Measurements from ENCODE around the gene SLC3A2.
"Not testable (repeated sequence)": the region's sequence is repeated elsewhere in the genome, so short reads cannot be mapped to it uniquely, and the experiment has no call there.

The SLC3A2 gene

GRCh38 chr11:62880803-62881578 lies at the start of gene SLC3A2:
Gene SLC3A2 (plus strand): TSS chr11:62880896. CDS start chr11:62881024, 128 bp downstream.
- DNase-seq, result peak; percentile 82 to 90 (median 86)

DNA sequence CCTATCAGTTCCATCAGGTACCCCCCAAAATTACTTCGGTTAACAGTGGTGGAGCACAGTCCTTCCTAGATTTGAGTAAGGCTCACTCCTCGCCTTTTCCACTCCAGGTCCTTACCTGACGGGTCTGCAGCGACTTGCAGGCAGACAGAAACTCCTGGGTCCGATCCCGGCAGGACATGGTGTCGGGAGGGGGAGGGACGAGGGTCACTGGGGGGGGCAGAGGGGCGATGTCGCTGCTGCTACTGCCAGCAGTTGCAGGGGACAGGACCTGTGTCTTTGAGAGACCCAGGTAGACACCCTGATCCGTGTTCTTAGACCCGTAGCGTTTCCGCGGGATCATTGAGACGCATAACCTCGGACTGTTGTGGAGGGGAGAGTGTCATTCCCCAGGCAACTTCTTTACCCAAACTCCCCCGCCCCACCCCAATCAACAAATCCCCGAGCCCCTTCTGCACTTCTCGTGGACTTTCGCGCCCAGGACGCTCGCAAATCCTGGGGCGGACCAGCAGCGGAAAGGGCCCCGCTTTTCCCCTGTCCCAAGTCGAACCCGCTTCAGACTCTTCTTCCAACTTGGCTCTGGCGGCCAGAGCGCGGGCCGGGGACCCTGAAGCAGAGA lies 49.7 kb upstream of the SLC3A2 start:
- no peak for DNase-seq

- peak; percentile 99 for DNase-seq
Measured at GRCh38 chr11:62831520-62832335, 49.0 kb upstream of the SLC3A2 start, which contains the start of gene STX5. Gene STX5 (minus strand): TSS chr11:62832051. CDS start chr11:62831243, 808 bp downstream.

DNA sequence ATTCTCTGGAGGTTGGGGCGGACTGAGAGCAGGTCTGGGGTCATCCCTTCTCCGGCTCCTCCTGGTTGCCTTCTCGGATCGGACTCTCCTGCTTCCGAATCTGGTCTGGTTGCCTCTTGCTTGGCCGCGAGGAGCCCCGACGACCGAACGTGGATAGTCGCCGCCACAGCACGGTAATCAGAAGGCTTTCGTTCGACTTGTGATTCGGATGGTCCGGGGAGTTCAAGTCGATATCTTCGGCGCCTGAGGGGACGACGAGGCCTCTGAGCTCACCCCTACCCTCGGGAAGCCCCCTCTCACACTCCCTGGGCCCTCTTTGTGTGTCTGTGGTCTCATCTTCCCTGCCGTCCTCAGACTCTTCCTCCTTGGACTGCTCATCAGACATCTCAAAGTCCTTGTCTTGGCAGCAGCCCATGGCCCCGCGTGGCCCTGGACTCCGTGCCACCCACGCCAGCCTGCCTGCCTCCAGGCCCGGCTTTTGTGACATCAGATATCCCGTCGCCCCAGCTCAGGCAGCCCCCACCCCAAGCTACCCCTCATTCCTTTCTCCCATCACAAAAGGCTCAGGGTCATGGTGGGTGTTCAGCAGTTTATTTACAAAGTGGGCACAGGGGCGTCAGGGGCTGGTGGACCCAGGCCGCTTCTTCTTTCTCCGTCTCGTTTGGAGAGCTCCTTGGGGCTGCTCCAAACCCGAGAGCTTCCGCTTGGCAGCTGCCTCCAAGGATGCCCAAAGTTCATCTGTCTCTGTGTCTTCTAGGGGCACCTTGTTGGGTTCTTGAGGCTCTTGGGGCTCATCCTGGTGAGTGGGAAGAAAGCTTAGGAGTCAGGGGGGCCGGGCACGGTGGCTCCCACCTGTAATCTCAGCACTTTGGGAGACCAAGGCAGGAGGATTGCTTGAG lies 48.1 kb upstream of the SLC3A2 start, which contains the start of gene TEX54:
Gene TEX54 (minus strand): TSS at position 506 of the 899 bp plus-strand sequence.
- DNase-seq, result no peak

DNA sequence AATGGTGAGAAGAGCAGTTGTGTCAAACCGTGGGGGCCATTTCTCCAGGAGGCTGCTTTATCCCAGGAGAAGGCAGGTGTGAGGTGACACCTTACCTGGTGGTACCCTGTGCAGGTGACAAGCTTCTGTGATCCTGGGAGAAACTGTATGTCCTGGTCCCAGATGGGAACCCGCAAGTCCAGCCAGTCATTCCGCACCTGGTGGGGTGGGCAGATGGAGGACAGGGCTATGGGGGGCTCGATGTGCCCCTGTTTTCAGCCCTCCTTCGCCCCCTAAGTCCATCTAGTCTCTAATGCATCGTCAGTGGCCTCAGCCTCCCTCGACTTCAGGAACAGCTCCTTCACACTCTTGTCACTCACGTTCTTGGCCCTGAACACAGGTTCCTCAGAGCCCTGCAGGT lies 45.4 kb upstream of the SLC3A2 start:
- no peak for DNase-seq

DNA sequence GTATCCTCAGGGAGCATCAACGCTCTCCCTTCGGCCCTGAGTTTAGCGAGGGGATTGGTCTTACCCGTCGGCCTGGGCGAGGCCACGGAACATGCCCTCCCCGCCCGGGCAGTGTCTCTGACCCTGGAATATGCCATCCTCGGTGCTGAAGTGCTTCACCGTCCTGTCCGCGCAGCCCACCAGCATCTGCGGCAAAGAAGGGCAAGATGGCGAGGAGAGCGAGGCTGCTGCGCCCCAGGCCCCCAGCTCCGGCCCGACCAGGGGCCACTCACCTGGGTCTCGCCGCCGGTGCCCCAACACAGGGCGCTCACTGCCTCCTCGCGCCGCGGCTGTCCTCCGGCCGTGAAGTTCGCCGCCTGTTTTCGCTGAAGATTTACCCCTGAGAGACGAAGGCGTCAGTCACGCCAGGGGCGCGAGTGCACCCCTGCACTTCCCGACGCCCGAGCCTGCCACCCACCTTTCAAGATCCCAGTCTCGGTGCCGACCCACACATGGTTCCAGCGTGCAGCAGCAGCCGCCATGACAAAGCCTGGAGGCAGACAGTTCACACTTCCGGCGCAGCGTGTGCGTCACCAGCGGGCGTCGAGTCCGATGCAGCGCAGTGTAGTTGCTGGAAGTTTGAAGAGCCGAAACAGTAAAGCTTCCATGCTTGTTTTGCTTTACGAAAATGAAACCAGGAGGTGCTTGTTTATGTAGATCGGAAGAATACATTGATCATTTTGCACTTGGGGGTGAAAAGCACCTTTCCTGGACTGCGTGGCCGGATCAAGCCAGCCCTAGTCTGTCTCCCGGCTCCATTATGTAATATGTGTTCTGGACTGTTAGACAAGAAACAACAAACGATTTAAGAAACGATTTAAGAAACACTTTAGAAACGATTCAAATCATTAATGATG lies 41.4 kb upstream of the SLC3A2 start, which contains the start of gene WDR74:
Gene WDR74 (minus strand): TSS at position 541 of the 896 bp plus-strand sequence. CDS start 20 bp downstream, at position 521.
- peak; percentile 62 to 88 (median 83) for DNase-seq

- DNase-seq, result peak; percentile 23 to 80 (median 60)
Measured at GRCh38 chr11:62840721-62841360, 39.9 kb upstream of the SLC3A2 start.

- DNase-seq, result peak; percentile 61 to 80 (median 70)
Measured at GRCh38 chr11:62841361-62842170, 39.1 kb upstream of the SLC3A2 start.

DNA sequence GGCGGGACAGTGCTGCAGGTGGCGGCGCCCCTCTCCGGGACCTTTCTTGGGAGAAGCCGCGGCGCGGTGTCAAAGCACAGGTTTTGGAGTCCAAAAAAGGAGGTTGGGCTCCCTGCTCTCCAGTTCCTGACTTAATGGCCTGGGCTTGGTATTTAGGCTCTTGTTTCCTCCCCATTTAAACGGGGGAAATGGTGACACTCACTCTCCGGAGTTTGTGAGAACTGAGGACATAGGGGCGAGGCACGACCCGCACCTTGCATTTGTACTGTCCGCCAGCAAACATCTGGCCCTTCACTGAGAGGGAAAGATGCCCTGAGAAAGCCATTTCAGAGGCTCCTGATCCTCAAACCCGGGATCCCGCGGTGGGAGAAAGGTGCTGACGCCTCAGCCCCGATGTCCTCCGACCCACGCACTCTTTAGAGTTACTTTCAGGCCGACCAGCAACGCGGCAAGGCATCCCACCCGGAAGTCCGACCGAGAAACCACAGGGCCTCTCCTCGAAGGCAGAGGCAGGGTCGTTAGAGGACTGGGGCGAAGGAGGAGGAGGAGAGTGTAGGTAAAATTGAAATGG lies 38.4 kb upstream of the SLC3A2 start:
- DNase-seq, result peak in 3 of 4 experiments; percentile 14 to 33 (median 14)

GRCh38 chr11:62842891-62843290 lies 37.8 kb upstream of the SLC3A2 start:
- DNase-seq, result not testable (repeated sequence)

DNA sequence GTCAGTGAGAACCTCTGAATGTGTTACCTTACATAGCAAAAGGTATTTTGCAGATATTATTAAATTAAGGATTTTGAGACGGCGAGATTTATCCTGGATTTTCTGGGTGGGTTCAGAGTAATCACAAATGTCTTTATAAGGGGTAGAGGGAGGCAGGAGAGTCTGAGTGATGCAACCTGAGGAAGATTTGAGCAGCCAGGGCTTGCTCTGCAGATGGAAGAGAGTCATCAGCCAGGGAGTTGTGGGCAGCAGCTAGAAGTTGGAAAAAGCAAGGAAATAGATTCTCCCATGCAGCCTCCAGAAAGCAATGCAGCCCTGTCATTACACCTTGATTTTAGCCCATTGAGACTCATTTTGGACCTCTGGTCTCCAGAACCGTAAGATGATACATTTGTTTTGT lies 37.2 kb upstream of the SLC3A2 start:
- no peak for DNase-seq

DNA sequence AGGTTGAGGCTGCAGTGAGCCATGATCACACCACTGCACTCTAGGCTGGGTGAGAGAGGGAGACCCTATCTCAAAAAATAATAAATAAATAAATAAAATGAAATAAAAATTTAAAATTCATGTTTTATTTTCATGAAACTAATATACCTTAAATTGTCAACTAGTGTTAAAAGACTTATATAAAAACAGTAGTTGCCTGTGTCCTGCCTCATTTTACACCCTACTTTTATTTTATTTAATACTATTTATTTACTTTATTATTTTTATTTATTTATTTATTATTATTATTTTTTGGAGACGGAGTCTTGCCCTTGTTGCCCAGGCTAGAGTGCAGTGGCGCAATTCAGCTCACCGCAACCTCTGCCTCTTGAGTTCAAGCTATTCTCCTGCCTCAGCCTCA lies 36.5 kb upstream of the SLC3A2 start:
- no peak for DNase-seq

GRCh38 chr11:62846177-62846576 lies 34.5 kb upstream of the SLC3A2 start:
- DNase-seq, result no peak

GRCh38 chr11:62847767-62848314 lies 32.9 kb upstream of the SLC3A2 start:
- no peak for DNase-seq

DNA sequence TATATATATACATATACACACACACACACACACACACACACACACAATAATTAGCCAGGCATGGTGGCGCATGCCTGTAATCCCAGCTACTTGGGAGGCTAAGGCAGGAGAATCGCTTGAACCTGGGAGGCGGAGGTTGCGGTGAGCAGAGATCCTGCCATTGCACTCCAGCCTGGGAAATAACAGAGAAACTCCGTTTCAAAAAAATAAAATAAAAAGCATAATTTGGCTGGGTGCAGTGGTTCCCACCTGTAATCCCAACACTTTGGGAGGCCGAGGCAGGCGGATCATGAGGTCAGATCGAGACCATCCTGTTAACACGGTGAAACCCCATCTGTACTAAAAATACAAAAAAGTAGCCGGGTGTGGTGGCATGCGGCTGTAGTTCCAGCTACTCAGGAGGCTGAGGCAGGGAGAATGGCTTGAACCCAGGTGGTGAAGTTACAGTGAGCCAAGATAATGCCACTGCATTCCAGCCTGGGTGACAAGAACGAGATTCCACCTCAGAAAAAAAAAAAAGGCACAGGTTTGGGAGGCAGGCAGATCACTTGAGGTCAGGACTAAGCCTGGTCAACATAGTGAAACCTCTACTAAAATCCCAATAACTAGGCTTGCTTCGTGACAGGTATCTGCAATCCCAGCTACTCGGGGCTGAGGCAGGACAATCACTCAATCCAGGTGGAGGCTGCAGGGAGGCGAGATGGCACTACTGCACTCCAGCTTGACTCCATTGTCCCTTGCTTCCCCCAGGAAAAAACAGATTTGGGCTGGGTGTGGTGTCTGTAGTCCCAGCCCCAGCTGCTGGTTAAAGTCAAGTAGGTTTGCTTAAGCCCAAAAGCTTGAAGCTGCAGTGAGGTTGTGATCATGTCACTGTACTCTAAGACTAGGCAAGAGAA lies 29.5 kb upstream of the SLC3A2 start:
- no peak for DNase-seq

- no peak for DNase-seq
Measured at GRCh38 chr11:62851807-62852522, 28.7 kb upstream of the SLC3A2 start.
